SK-N-MC (cell line): ENCODE data around the gene HNRNPK.
A peak's percentile ranks its signal among the peaks of the same experiment; 100 is the strongest.

Experiments
- DNase-seq: peaks from one replicate; pipeline ENCODE4 v3.0.0-alpha.2; 2011; ENCODE audit warnings: low read depth, low spot score
- H3K27ac ChIP-seq: fragments of 200-600 bp; sonication (generic); 2 replicates; pipeline ENCODE4 v1.5.1; 2016; ENCODE audit warnings: mixed run types
- H3K36me3 ChIP-seq: fragments of 200-600 bp; sonication (generic); 2 replicates; pipeline ENCODE4 v1.6.1; 2017; ENCODE audit warnings: antibody characterized with exemption, low read length, mixed read lengths; ENCODE audit not compliant: insufficient read depth
- H3K4me3 ChIP-seq: fragments of 200-600 bp; sonication (generic); 2 replicates; pipeline ENCODE4 v1.5.1; 2016
- H3K9ac ChIP-seq: fragments of 200-600 bp; sonication (generic); 2 replicates; pipeline ENCODE4 v1.8.0; 2017; ENCODE audit warnings: mixed run types, mixed read lengths; ENCODE audit not compliant: insufficient read length
- H3K9me3 ChIP-seq: fragments of 200-600 bp; sonication (generic); 2 replicates; pipeline ENCODE4 v1.6.1; 2017; ENCODE audit warnings: low read depth, mild to moderate bottlenecking, antibody characterized with exemption, low read length, moderate library complexity, mixed read lengths
- EZH2 ChIP-seq: fragments of 200-600 bp; sonication (generic); IDR thresholded peaks from one replicate; pipeline ENCODE4 v1.6.1; 2017; ENCODE audit warnings: antibody characterized with exemption
- FOXP2 ChIP-seq: optimal IDR thresholded peaks from 2 replicates; pipeline ENCODE3; 2011; ENCODE audit warnings: mild to moderate bottlenecking, moderate library complexity; ENCODE audit not compliant: insufficient read depth; ENCODE audit errors: extremely low read length, control extremely low read depth
- POLR2AphosphoS5 ChIP-seq: IDR thresholded peaks from 2 replicates; pipeline ENCODE4 v1.6.1; 2012; ENCODE audit warnings: mild to moderate bottlenecking, low read depth, low read length, borderline replicate concordance

HNRNPK gene

GRCh38 chr9:83979812-83980394, at the start of gene HNRNPK:
TSS of gene HNRNPK (minus strand) at chr9:83980215. CDS start at chr9:83978252, 1,963 bp downstream.
- Histone ChIP-seq H3K9ac (peak within 1 kb of the TSS; percentile 99), H3K27ac (peak within 1 kb of the TSS; percentile 98), H3K4me3 (peak within 1 kb of the TSS; percentile 97), H3K9me3 (no peaks in the 10 kb centered on the region), H3K36me3 (peaks cover 45% of the 10 kb centered on the region)
- TF ChIP-seq FOXP2 (no peak), POLR2AphosphoS5 (peak; percentile 73; the same call in 1 of the 2 replicates)
- peak; percentile 72 for DNase-seq

- H3K27ac ChIP-seq, result no peak overlapping the region
- no peaks in the 10 kb centered on the region for H3K9me3 ChIP-seq
- no peak for DNase-seq
- no peaks in the 10 kb centered on the region for H3K36me3 ChIP-seq
- TF ChIP-seq EZH2, result no peak
- TF ChIP-seq POLR2AphosphoS5, result no peak
- TF ChIP-seq FOXP2, result no peak
- H3K4me3 ChIP-seq, result no peak overlapping the region
- H3K9ac ChIP-seq, result no peak overlapping the region
Observed at GRCh38 chr9:84027201-84027600, 47.2 kb upstream of the HNRNPK start.

GRCh38 chr9:84024041-84024575, 44.1 kb upstream of the HNRNPK start:
- Histone ChIP-seq H3K36me3 (no peaks in the 10 kb centered on the region), H3K27ac (no peak overlapping the region), H3K9me3 (no peaks in the 10 kb centered on the region), H3K4me3 (no peak overlapping the region), H3K9ac (no peak overlapping the region)
- no peak for TF ChIP-seq POLR2AphosphoS5
- TF ChIP-seq FOXP2, result no peak
- TF ChIP-seq EZH2, result no peak
- DNase-seq, result no peak

GRCh38 chr9:84007662-84008061, 27.6 kb upstream of the HNRNPK start:
- no peak for DNase-seq
- Histone ChIP-seq H3K27ac (no peak overlapping the region), H3K9me3 (no peaks in the 10 kb centered on the region), H3K36me3 (peaks cover 40% of the 10 kb centered on the region), H3K4me3 (no peak overlapping the region), H3K9ac (no peak overlapping the region)
- TF ChIP-seq EZH2 (no peak), POLR2AphosphoS5 (no peak), FOXP2 (no peak)

GRCh38 chr9:84003246-84003645, 23.2 kb upstream of the HNRNPK start:
- TF ChIP-seq POLR2AphosphoS5 (no peak), FOXP2 (no peak), EZH2 (no peak)
- H3K36me3 ChIP-seq, result peaks cover 75% of the 10 kb centered on the region
- no peak for DNase-seq
- no peak overlapping the region for H3K4me3 ChIP-seq
- H3K27ac ChIP-seq, result no peak overlapping the region
- no peak overlapping the region for H3K9ac ChIP-seq
- no peaks in the 10 kb centered on the region for H3K9me3 ChIP-seq

- no peak overlapping the region for H3K4me3 ChIP-seq
- H3K27ac ChIP-seq, result no peak overlapping the region
- no peak overlapping the region for H3K9ac ChIP-seq
- no peak for TF ChIP-seq FOXP2
- no peak for TF ChIP-seq EZH2
- no peak for TF ChIP-seq POLR2AphosphoS5
- H3K9me3 ChIP-seq, result no peaks in the 10 kb centered on the region
- no peak for DNase-seq
- H3K36me3 ChIP-seq, result peaks cover 71% of the 10 kb centered on the region
Observed at GRCh38 chr9:84002344-84002743, 22.3 kb upstream of the HNRNPK start.

- no peak for TF ChIP-seq EZH2
- no peak for TF ChIP-seq FOXP2
- no peak for TF ChIP-seq POLR2AphosphoS5
- no peak for DNase-seq
- no peak overlapping the region for H3K9ac ChIP-seq
- H3K9me3 ChIP-seq, result no peaks in the 10 kb centered on the region
- H3K27ac ChIP-seq, result no peak overlapping the region
- H3K4me3 ChIP-seq, result no peak overlapping the region
- peaks cover 70% of the 10 kb centered on the region for H3K36me3 ChIP-seq
Observed at GRCh38 chr9:84001621-84002020, 21.6 kb upstream of the HNRNPK start.

- H3K9ac ChIP-seq, result no peak overlapping the region
- peak overlapping the region; percentile 16; the same call in 1 of the 2 replicates for H3K27ac ChIP-seq
- no peak overlapping the region for H3K4me3 ChIP-seq
- H3K9me3 ChIP-seq, result no peaks in the 10 kb centered on the region
- TF ChIP-seq FOXP2 (no peak), EZH2 (no peak), POLR2AphosphoS5 (no peak)
- no peak for DNase-seq
- peaks cover 65% of the 10 kb centered on the region for H3K36me3 ChIP-seq
Observed at GRCh38 chr9:84000186-84000585, 20.2 kb upstream of the HNRNPK start.
